Prostate gland (tissue), 2 donors: Measurements from ENCODE around the gene PIM2.

ENCODE experiments used
- POLR2A ChIP-seq: fragments of 450-650 bp; IDR thresholded peaks from one replicate; pipeline ENCODE4 v1.6.1; 2016; ENCODE audit warnings: antibody characterized with exemption, mild to moderate bottlenecking
- POLR2AphosphoS5 ChIP-seq: sonication (generic); formaldehyde crosslinking; IDR thresholded peaks from one replicate; pipeline ENCODE4 v1.6.1; 2017; ENCODE audit warnings: antibody characterized with exemption
- TF ChIP-seq, protein P1 (sequence below), 4 experiments: fragments of 200-600 bp in 2 of 4; fragments of 450-650 bp in 2 of 4; sonication (generic) in 2 of 4; IDR thresholded peaks; 1 replicate in 3 of 4; 2 replicates in 1 of 4; pipeline ENCODE4 v1.5.1; 2016 to 2019; ENCODE audit warnings: antibody characterized with exemption in 4 of 4, mild to moderate bottlenecking in 2 of 4, moderate library complexity in 2 of 4

DNA sequence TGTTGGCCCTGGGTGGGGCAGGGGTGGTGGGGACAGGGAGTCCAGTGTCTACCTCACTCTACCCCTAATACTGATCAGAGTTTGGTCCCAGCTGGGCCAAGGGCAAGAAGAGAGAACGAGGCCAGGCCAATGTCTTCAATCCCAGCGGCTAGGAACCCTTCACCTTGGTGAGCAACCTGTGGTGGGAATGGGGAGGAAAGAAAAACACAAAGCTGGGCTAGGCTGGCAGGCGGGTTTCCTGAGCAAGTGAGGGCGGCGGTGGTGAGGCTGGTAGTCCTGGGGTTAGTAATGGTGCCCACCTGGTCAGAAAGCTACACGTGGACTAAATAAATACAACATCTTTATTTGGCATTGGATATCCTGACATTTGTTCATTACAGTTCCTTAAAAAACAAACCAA, 15.5 kb downstream of the PIM2 start:
- TF ChIP-seq, protein P1, sequence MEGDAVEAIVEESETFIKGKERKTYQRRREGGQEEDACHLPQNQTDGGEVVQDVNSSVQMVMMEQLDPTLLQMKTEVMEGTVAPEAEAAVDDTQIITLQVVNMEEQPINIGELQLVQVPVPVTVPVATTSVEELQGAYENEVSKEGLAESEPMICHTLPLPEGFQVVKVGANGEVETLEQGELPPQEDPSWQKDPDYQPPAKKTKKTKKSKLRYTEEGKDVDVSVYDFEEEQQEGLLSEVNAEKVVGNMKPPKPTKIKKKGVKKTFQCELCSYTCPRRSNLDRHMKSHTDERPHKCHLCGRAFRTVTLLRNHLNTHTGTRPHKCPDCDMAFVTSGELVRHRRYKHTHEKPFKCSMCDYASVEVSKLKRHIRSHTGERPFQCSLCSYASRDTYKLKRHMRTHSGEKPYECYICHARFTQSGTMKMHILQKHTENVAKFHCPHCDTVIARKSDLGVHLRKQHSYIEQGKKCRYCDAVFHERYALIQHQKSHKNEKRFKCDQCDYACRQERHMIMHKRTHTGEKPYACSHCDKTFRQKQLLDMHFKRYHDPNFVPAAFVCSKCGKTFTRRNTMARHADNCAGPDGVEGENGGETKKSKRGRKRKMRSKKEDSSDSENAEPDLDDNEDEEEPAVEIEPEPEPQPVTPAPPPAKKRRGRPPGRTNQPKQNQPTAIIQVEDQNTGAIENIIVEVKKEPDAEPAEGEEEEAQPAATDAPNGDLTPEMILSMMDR (IDR thresholded peaks at IDR 0.05): no peak
- TF ChIP-seq POLR2AphosphoS5 (no peak), POLR2A (no peak)
